ENCODE measurements around the gene NR5A2.

The NR5A2 gene

GRCh38 chr1:200224315-200224714, 196.8 kb downstream of the NR5A2 start:
- H3K9ac ChIP-seq: no peak overlapping the region
- H3K36me3 ChIP-seq (ENCODE audit: control insufficient read depth, insufficient read depth, low read length): no peaks in the 10 kb centered on the region

DNA sequence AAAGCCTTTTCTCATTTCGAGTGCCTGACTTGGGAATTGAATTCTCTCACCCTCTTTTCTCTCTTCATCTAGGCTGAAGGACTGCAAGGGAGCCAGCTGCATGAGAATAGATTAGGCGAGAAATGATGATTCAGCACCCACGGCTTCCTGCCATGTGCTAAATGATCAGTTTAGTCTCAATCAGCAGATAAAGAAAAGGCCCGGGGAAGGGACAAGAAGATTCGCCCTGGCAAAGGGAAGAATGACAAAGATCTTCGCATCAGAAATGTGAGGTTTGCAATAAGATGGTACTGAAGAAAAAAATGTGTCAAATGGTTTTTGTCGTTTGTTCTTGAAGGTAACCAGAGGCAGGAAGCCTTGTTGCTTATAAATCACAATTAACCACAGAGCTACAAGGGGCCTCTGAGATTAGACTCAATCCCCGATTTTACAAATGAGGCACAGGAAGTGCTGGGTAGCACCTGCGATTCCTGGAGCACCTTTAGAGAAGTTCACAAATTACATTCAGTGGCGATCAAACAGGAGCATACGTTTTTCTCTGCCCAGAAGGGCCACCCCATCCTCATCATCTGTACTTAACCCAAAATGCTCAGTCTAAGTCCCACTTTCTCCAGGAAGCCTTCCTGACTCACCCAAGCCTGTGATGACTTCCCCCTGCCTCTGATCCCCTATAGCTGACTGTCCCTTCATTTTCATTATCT, 198.9 kb downstream of the NR5A2 start:
- Histone ChIP-seq H3K4me3 (ENCODE audit: low read depth, low read length) (no peak overlapping the region), H3K9me3 (ENCODE audit: control insufficient read depth, low read length) (no peaks in the 10 kb centered on the region), H2AFZ (no peak overlapping the region), H3K27me3 (ENCODE audit: control insufficient read depth, insufficient read depth, low read length) (no peaks in the 10 kb centered on the region), H3K9ac (no peak overlapping the region), H3K4me2 (ENCODE audit: low read length) (no peak overlapping the region), H3K27ac (no peak overlapping the region), H3K79me2 (no peaks in the 10 kb centered on the region), H3K4me1 (no peaks in the 10 kb centered on the region), H3K36me3 (ENCODE audit: control insufficient read depth, insufficient read depth, low read length) (no peaks in the 10 kb centered on the region)
- TF ChIP-seq CTCF (IDR thresholded peaks at IDR 0.05): no peak

More at GRCh38 chr1:200224315-200224714, 196.8 kb downstream of the NR5A2 start:
- H3K4me1 ChIP-seq: no peaks in the 10 kb centered on the region
- no peaks in the 10 kb centered on the region for H3K27me3 ChIP-seq (ENCODE audit: control insufficient read depth, insufficient read depth, low read length)
- no peak for TF ChIP-seq CTCF (IDR thresholded peaks at IDR 0.05)
- H3K27ac ChIP-seq: no peak overlapping the region
- H3K79me2 ChIP-seq: no peaks in the 10 kb centered on the region
- H2AFZ ChIP-seq: no peak overlapping the region
- H3K9me3 ChIP-seq (ENCODE audit: control insufficient read depth, low read length): no peaks in the 10 kb centered on the region
- no peak overlapping the region for H3K4me3 ChIP-seq (ENCODE audit: low read depth, low read length)
- no peak overlapping the region for H3K4me2 ChIP-seq (ENCODE audit: low read length)

- no peaks in the 10 kb centered on the region for H3K4me1 ChIP-seq
- H3K36me3 ChIP-seq (ENCODE audit: control insufficient read depth, insufficient read depth, low read length): no peaks in the 10 kb centered on the region
- H3K9me3 ChIP-seq (ENCODE audit: control insufficient read depth, low read length): no peaks in the 10 kb centered on the region
- no peaks in the 10 kb centered on the region for H3K79me2 ChIP-seq
- H3K4me2 ChIP-seq (ENCODE audit: low read length): no peak overlapping the region
- H2AFZ ChIP-seq: no peak overlapping the region
- H3K27ac ChIP-seq: no peak overlapping the region
- H3K9ac ChIP-seq: no peak overlapping the region
- TF ChIP-seq CTCF (IDR thresholded peaks at IDR 0.05): no peak
- no peak overlapping the region for H3K4me3 ChIP-seq (ENCODE audit: low read depth, low read length)
- H3K27me3 ChIP-seq (ENCODE audit: control insufficient read depth, insufficient read depth, low read length): no peaks in the 10 kb centered on the region
Observed at GRCh38 chr1:200226969-200227303, 199.4 kb downstream of the NR5A2 start.

Data from parathyroid adenoma (tissue), 2 donors.